Type B pancreatic cell (in vitro differentiated cells): ENCODE measurements around the gene NCSTN. TPM values are rescaled to one million over a fixed set of nuclear protein-coding genes. Genes with fewer than 3 reads are reported as not detected.

Experiments
- DNase-seq: peaks from one replicate; pipeline ENCODE4 v3.0.0; 2021; ENCODE audit warnings: mixed read lengths; ENCODE audit not compliant: unreplicated experiment; ENCODE audit errors: extremely low spot score
- H3K27ac Mint-ChIP-seq: 2 replicates; pipeline ENCODE4 v1.8.0; 2021; ENCODE audit warnings: mild to moderate bottlenecking, mixed read lengths
- H3K27me3 Mint-ChIP-seq: 2 replicates; pipeline ENCODE4 v1.8.0; 2021; ENCODE audit warnings: mixed read lengths
- H3K36me3 Mint-ChIP-seq: 2 replicates; pipeline ENCODE4 v1.8.0; 2021; ENCODE audit warnings: mixed read lengths
- H3K4me1 Mint-ChIP-seq: one replicate; pipeline ENCODE4 v1.8.0; 2021; ENCODE audit warnings: mixed read lengths; ENCODE audit not compliant: unreplicated experiment
- H3K4me3 Mint-ChIP-seq: 2 replicates; pipeline ENCODE4 v1.8.0; 2021; ENCODE audit warnings: mild to moderate bottlenecking, mixed read lengths
- H3K9me3 Mint-ChIP-seq: 2 replicates; pipeline ENCODE4 v1.8.0; 2021; ENCODE audit warnings: mixed read lengths
- CTCF ChIP-seq: fragments of 200-600 bp; sonication (generic); conservative IDR thresholded peaks from 2 replicates; pipeline ENCODE4 v1.5.0; 2021; ENCODE audit warnings: antibody characterized with exemption, mild to moderate bottlenecking
- total RNA-seq: library from RNA; stranded (reverse); gene quantifications from 2 replicates; pipeline ENCODE4 v1.2.1, GENCODE V29; 2021; ENCODE audit warnings: low replicate concordance

Gene NCSTN
- total RNA-seq, 1 donor from 2014 or later: 104 TPM

GRCh38 chr1:160342526-160342925 is 657 bp upstream of the NCSTN start:
- H3K27ac Mint-ChIP-seq: peak overlapping the region; percentile 99
- peaks cover 30% of the 10 kb centered on the region for H3K36me3 Mint-ChIP-seq
- no peak for TF ChIP-seq CTCF
- no peak for DNase-seq
- H3K9me3 Mint-ChIP-seq: no peaks in the 10 kb centered on the region
- H3K27me3 Mint-ChIP-seq: no peaks in the 10 kb centered on the region
- H3K4me1 Mint-ChIP-seq: peaks cover 24% of the 10 kb centered on the region
- H3K4me3 Mint-ChIP-seq: peak overlapping the region; percentile 100

- peak overlapping the region; percentile 99 for H3K27ac Mint-ChIP-seq
- H3K4me3 Mint-ChIP-seq: peak overlapping the region; percentile 100
- H3K4me1 Mint-ChIP-seq: peaks cover 24% of the 10 kb centered on the region
- DNase-seq: no peak
- no peaks in the 10 kb centered on the region for H3K27me3 Mint-ChIP-seq
- no peak for TF ChIP-seq CTCF
- H3K36me3 Mint-ChIP-seq: peaks cover 16% of the 10 kb centered on the region
- no peaks in the 10 kb centered on the region for H3K9me3 Mint-ChIP-seq
These were observed 1.1 kb downstream of the NCSTN start for GRCh38 chr1:160344241-160344640.

GRCh38 chr1:160344936-160345335 is 1.8 kb downstream of the NCSTN start:
- Mint-ChIP-seq H3K4me1 (peaks cover 24% of the 10 kb centered on the region), H3K9me3 (no peaks in the 10 kb centered on the region), H3K27me3 (no peaks in the 10 kb centered on the region), H3K27ac (peak overlapping the region; percentile 99), H3K36me3 (peaks cover 13% of the 10 kb centered on the region), H3K4me3 (peak overlapping the region; percentile 100)
- DNase-seq: no peak
- no peak for TF ChIP-seq CTCF

GRCh38 chr1:160346463-160346862 is 3.3 kb downstream of the NCSTN start:
- H3K36me3 Mint-ChIP-seq: peaks cover 17% of the 10 kb centered on the region
- H3K27ac Mint-ChIP-seq: no peak overlapping the region
- DNase-seq: no peak
- H3K27me3 Mint-ChIP-seq: no peaks in the 10 kb centered on the region
- H3K9me3 Mint-ChIP-seq: no peaks in the 10 kb centered on the region
- TF ChIP-seq CTCF: no peak
- H3K4me1 Mint-ChIP-seq: peaks cover 13% of the 10 kb centered on the region
- H3K4me3 Mint-ChIP-seq: no peak overlapping the region

GRCh38 chr1:160346958-160347357 is 3.8 kb downstream of the NCSTN start:
- H3K27ac Mint-ChIP-seq: no peak overlapping the region
- H3K9me3 Mint-ChIP-seq: no peaks in the 10 kb centered on the region
- peaks cover 10% of the 10 kb centered on the region for H3K4me1 Mint-ChIP-seq
- H3K27me3 Mint-ChIP-seq: no peaks in the 10 kb centered on the region
- H3K36me3 Mint-ChIP-seq: peaks cover 17% of the 10 kb centered on the region
- no peak for DNase-seq
- no peak for TF ChIP-seq CTCF
- H3K4me3 Mint-ChIP-seq: no peak overlapping the region

GRCh38 chr1:160351629-160352028 is 8.4 kb downstream of the NCSTN start:
- Mint-ChIP-seq H3K36me3 (peaks cover 17% of the 10 kb centered on the region), H3K9me3 (no peaks in the 10 kb centered on the region), H3K4me1 (no peaks in the 10 kb centered on the region), H3K27ac (no peak overlapping the region), H3K4me3 (no peak overlapping the region), H3K27me3 (no peaks in the 10 kb centered on the region)
- TF ChIP-seq CTCF: no peak
- no peak for DNase-seq
